ENCODE measurements around the gene ATRX. TPM values are rescaled to one million over a fixed set of nuclear protein-coding genes. Genes with fewer than 3 reads are reported as not detected.

The ATRX gene
- total and polyA plus RNA-seq, 2 of the 8 experiments (the other 6 are each of a cell fraction or from before 2014, with no cell fraction given): 28.4 to 97.8 TPM

DNA sequence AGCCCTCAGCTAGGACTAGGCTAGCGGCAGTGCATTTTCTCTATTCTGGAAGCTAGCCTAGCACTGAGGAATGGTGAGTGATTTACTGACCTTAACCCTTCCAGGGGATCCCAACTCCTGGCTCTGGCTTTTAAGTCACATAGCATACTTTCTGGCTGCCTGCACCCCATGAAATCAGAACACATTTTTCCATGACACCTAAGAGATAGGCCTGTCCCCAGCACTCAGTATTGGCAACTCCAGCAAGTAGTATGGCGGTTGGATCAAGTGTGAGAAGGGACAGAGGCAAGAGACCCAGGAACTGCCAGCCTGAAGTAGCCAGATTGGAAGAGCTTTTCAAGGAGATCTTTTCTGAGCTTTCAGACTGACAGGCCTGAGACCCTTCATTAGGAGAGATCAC, 330.6 kb downstream of the ATRX start:
- TF ChIP-seq SIX5 (IDR thresholded peaks at IDR 0.05; ENCODE audit: low read depth, low read length) (no peak), ASH2L (IDR thresholded peaks at IDR 0.05; ENCODE audit: low read length) (no peak), JUN (IDR thresholded peaks at IDR 0.05; ENCODE audit: low read depth, low read length) (no peak), CHD1 (IDR thresholded peaks at IDR 0.05; ENCODE audit: low read depth, low read length) (no peak), ZNF274 (IDR thresholded peaks at IDR 0.05; ENCODE audit: borderline replicate concordance, extremely low read depth, low read length) (no peak), TCF12 (IDR thresholded peaks at IDR 0.05; ENCODE audit: low read depth, low read length) (no peak), FOSL1 (IDR thresholded peaks at IDR 0.05; ENCODE audit: insufficient read depth, low read depth, low read length) (no peak), RAD21 (IDR thresholded peaks at IDR 0.05 in 1 of 2, conservative IDR thresholded peaks at IDR 0.05 in 1 of 2; ENCODE audit: low read depth in 2 of 2, low read length in 2 of 2) (no peak), RXRA (IDR thresholded peaks at IDR 0.05; ENCODE audit: insufficient read depth, low read depth, low read length) (no peak), JUND (IDR thresholded peaks at IDR 0.05; ENCODE audit: low read length) (no peak), POLR2AphosphoS5 (IDR thresholded peaks at IDR 0.05; ENCODE audit: low read depth, low read length) (no peak), USF2 (IDR thresholded peaks at IDR 0.05; ENCODE audit: low read length) (no peak), CREB1 (IDR thresholded peaks at IDR 0.05) (no peak)
- POLR2A ChIA-PET (ENCODE audit: partially characterized antibody): interaction anchor here (0.6 kb wide), 1 partner anchor 9 kb away, joined by 3 read pairs; no protein-coding TSS in a partner anchor

More for the DNA sequence above, 330.6 kb downstream of the ATRX start:
- H2BK20ac ChIP-seq (ENCODE audit: low read length): no peak overlapping the region
- no peaks in the 10 kb centered on the region; a peak in 1 of 7 replicates for H3K4me1 ChIP-seq (replicated peaks in 1 of 4; ENCODE audit: control insufficient read depth in 3 of 4, insufficient read depth in 4 of 4, low read length in 3 of 4)
- H3K9me3 ChIP-seq (ENCODE audit: insufficient read depth in 2 of 2, low read depth in 1 of 2, low read length in 1 of 2): no peaks in the 10 kb centered on the region
- no peak overlapping the region for H4K5ac ChIP-seq (ENCODE audit: insufficient read length, low read depth, low read length)
- no peak overlapping the region for H3K4me2 ChIP-seq (ENCODE audit: insufficient read depth in 1 of 2, low read depth in 2 of 2, low read length in 2 of 2)
- H2BK12ac ChIP-seq (ENCODE audit: low read depth, low read length): no peak overlapping the region
- H2BK120ac ChIP-seq (replicated peaks; ENCODE audit: low read depth, low read length): no peak overlapping the region
- no peak overlapping the region for H2AK5ac ChIP-seq (ENCODE audit: low read depth, low read length)
- no peak for FAIRE-seq
- no peaks in the 10 kb centered on the region for H3K36me3 ChIP-seq (ENCODE audit: control insufficient read depth in 2 of 4, insufficient read depth in 4 of 4, low read length in 3 of 4)
- DNase-seq (ENCODE audit: low read depth in 1 of 2, low spot score in 2 of 2): no peak
- H3K14ac ChIP-seq (ENCODE audit: insufficient read length): no peak overlapping the region
- no peak overlapping the region for H2BK15ac ChIP-seq (ENCODE audit: low read length)
- no peaks in the 10 kb centered on the region for H3K27me3 ChIP-seq (replicated peaks in 1 of 4; ENCODE audit: control insufficient read depth in 3 of 4, extremely low read depth in 1 of 4, insufficient read depth in 3 of 4, low read length in 3 of 4)
- no peak overlapping the region for H3K4ac ChIP-seq (replicated peaks; ENCODE audit: insufficient read length, low read depth, low read length)
- H2AFZ ChIP-seq (ENCODE audit: low read length): no peak overlapping the region
- H3K9ac ChIP-seq (replicated peaks in 1 of 4; ENCODE audit: extremely low read depth in 1 of 4, low read depth in 3 of 4, low read length in 3 of 4): no peak overlapping the region
- H3K23ac ChIP-seq (ENCODE audit: insufficient read length): no peak overlapping the region
- H4K20me1 ChIP-seq (replicated peaks in 1 of 2; ENCODE audit: control insufficient read depth in 1 of 2, insufficient read depth in 2 of 2, low read length in 2 of 2): no peaks in the 10 kb centered on the region
- H4K8ac ChIP-seq (ENCODE audit: extremely low read depth, insufficient read depth, low read length): no peak overlapping the region
- 85% methylated on average over 2 of the region's 2 CpGs; no CpG with 5 or more reads in 1 of the 2 experiments for WGBS, 2 experiments (ENCODE audit: extremely low coverage in 1 of 2, insufficient coverage in 1 of 2, insufficient read length in 1 of 2, insufficient replicate concordance in 2 of 2, low coverage in 1 of 2, low lambda C conversion rate in 2 of 2, missing lambda C conversion rate in 1 of 2)
- no peak overlapping the region for H3K4me3 ChIP-seq (ENCODE audit: extremely low read depth in 1 of 4, insufficient read depth in 2 of 4, low read depth in 3 of 4, low read length in 4 of 4)
- no peak overlapping the region for H2BK5ac ChIP-seq (ENCODE audit: low read depth, low read length)
- CTCF ChIA-PET (ENCODE audit: partially characterized antibody): interaction anchor here (1.3 kb wide), 1 partner anchor 46 kb away, joined by 3 read pairs; no protein-coding TSS in a partner anchor
- H3K79me1 ChIP-seq (ENCODE audit: low read depth, low read length): no peaks in the 10 kb centered on the region
- H3K23me2 ChIP-seq (ENCODE audit: low read depth, low read length): no peaks in the 10 kb centered on the region
- H3K56ac ChIP-seq (replicated peaks; ENCODE audit: insufficient read length, low read depth, low read length): no peak overlapping the region
- H3K79me2 ChIP-seq (ENCODE audit: control insufficient read depth in 1 of 2, insufficient read depth in 2 of 2, low read length in 2 of 2): no peaks in the 10 kb centered on the region
- H4K91ac ChIP-seq (replicated peaks; ENCODE audit: insufficient read length, low read length): no peak overlapping the region
- no peak overlapping the region for H3K18ac ChIP-seq (ENCODE audit: extremely low read depth, low read length)
- H3K27ac ChIP-seq (ENCODE audit: low read depth, low read length): no peak overlapping the region

All from H1 (cell line).